ENCODE measurements around the gene ZBTB17. TPM values are rescaled to one million over a fixed set of nuclear protein-coding genes. Genes with fewer than 3 reads are reported as not detected.

Gene ZBTB17
- total and polyA plus RNA-seq, 2 of the 4 experiments (the other 2 are of a cell fraction) = 26.3 to 58.2 TPM

DNA sequence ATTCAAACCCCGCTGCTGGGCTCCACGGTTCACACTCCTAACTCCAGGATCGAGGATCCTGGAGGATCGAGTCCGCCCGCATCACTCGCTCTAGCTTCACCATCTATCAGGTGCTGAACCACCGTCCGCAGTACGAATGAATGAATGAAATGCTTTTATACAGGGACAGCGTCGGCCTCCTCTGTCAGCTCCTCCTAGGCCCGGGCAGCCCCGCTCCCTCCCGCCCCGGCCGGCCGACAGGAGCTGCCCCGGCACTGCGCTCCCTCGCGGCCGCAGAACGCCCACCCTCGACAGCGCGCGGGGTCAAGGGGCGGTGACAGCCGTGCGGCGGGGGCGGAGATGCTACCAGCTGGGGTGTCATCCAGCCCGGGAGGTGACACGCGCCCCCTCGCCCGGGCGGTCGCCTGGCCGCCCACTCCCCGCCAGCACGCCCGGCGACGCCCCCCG, 520 bp downstream of the ZBTB17 start:
- BruUV-seq (replicated peaks) = no TSS peak
- peaks cover 7% of the 10 kb centered on the region for H3K9me1 ChIP-seq (ENCODE audit: insufficient read depth, low read length)
- in situ Hi-C loops (cut with MboI; ENCODE audit: low sequenced_read_pairs) (no loop called here), dilution Hi-C loops (cut with HindIII; ENCODE audit: low sequenced_read_pairs, unreplicated experiment) (no loop called here), intact Hi-C loops (cut with micrococcal nuclease) (no loop called here)
- H2BK20ac ChIP-seq (ENCODE audit: low read depth, low read length) = no peak overlapping the region
- H3K14ac ChIP-seq (replicated peaks; ENCODE audit: low read depth, low read length) = peak overlapping the region; percentile 64
- peaks cover 17% of the 10 kb centered on the region for H4K20me1 ChIP-seq (ENCODE audit: insufficient read depth, low read length)
- DNase-seq = peak; percentile 58
- H2BK15ac ChIP-seq (ENCODE audit: low read depth, low read length) = peak overlapping the region; percentile 2; the same call in 1 of the 3 replicates
- no peaks in the 10 kb centered on the region for H3K27me3 ChIP-seq (ENCODE audit: control insufficient read depth, insufficient read depth, low read length)
- peak overlapping the region; percentile 87; the same call in 1 of the 2 replicates for H3K23ac ChIP-seq (ENCODE audit: low read depth, low read length)
- H4K8ac ChIP-seq (ENCODE audit: low read depth in 2 of 2, low read length in 2 of 2) = peak overlapping the region; percentile 38 to 75; a peak in 2 of 4 replicates
- H3K9me3 ChIP-seq (ENCODE audit: control insufficient read depth, insufficient read depth, low read length) = no peaks in the 10 kb centered on the region; the same call in 1 of the 2 replicates
- no peak overlapping the region for H4K5ac ChIP-seq (ENCODE audit: low read depth, low read length)
- CTCF ChIA-PET = interaction anchor here (1.0 to 1.7 kb wide), 4 partner anchors 17 to 164 kb away, joined by 3 to 5 read pairs (median 4); partner anchors contain the start of gene SPEN
- WGBS, 2 experiments (ENCODE audit: extremely low coverage in 2 of 2, insufficient read length in 1 of 2) = 1% methylated on average over 27 of the region's 47 CpGs; no CpG with 5 or more reads in 1 of the 2 experiments
- H2BK120ac ChIP-seq (ENCODE audit: low read depth, low read length) = no peak overlapping the region
- peak; percentile 93 for ATAC-seq (ENCODE audit: low read depth)
- peak overlapping the region; percentile 40 for H4K91ac ChIP-seq (ENCODE audit: insufficient read depth, low read depth, low read length)
- H3K4me1 ChIP-seq (ENCODE audit: control insufficient read depth, insufficient read depth, low read length) = peaks cover 4% of the 10 kb centered on the region; the same call in 1 of the 2 replicates
- H2BK5ac ChIP-seq (ENCODE audit: low read depth, low read length, poor library complexity, severe bottlenecking) = peak overlapping the region; percentile 68
- peak overlapping the region; percentile 61 for H2AK5ac ChIP-seq (ENCODE audit: low read depth, low read length)
- H3K27ac ChIP-seq (ENCODE audit: insufficient read depth, low read length) = peak overlapping the region; percentile 66
- peak overlapping the region; percentile 73 for H3K4ac ChIP-seq (ENCODE audit: low read depth, low read length)
- H3K18ac ChIP-seq (ENCODE audit: low read depth, low read length) = no peak overlapping the region
- peak overlapping the region; percentile 1 for H2AK9ac ChIP-seq (replicated peaks; ENCODE audit: low read depth, low read length, poor library complexity)
- H3K9ac ChIP-seq (ENCODE audit: low read depth, low read length) = peak overlapping the region; percentile 93
- peak overlapping the region; percentile 51 for H2AFZ ChIP-seq (replicated peaks; ENCODE audit: low read length, poor library complexity)
- peaks cover 16 to 40% of the 10 kb centered on the region in 2 experiments; a peak in 3 of 4 replicates for H3K79me1 ChIP-seq (ENCODE audit: low read depth in 1 of 2, low read length in 2 of 2)
- H3K4me3 ChIP-seq (ENCODE audit: insufficient read depth, low read depth, low read length) = peak overlapping the region; percentile 62
- H3K56ac ChIP-seq (ENCODE audit: extremely low read depth, insufficient read depth, low read length) = peak overlapping the region; percentile 83
- H3K4me2 ChIP-seq (ENCODE audit: low read depth, low read length) = peak overlapping the region; percentile 74
- TF ChIP-seq, protein P1, sequence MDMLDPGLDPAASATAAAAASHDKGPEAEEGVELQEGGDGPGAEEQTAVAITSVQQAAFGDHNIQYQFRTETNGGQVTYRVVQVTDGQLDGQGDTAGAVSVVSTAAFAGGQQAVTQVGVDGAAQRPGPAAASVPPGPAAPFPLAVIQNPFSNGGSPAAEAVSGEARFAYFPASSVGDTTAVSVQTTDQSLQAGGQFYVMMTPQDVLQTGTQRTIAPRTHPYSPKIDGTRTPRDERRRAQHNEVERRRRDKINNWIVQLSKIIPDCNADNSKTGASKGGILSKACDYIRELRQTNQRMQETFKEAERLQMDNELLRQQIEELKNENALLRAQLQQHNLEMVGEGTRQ (IDR thresholded peaks at IDR 0.05; ENCODE audit: low read depth, low read length) = no peak
- TF ChIP-seq FOS (IDR thresholded peaks at IDR 0.05; ENCODE audit: low read depth, low read length) (no peak), BHLHE40 (IDR thresholded peaks at IDR 0.05; ENCODE audit: low read depth, low read length) (no peak), RFX5 (IDR thresholded peaks at IDR 0.05; ENCODE audit: low read depth, low read length) (no peak), CHD1 (IDR thresholded peaks at IDR 0.05; ENCODE audit: low read depth, low read length) (no peak), MAFK (IDR thresholded peaks at IDR 0.05; ENCODE audit: low read depth, low read length) (no peak), POLR2A (IDR thresholded peaks at IDR 0.05; ENCODE audit: low read depth, low read length) (no peak), MXI1 (IDR thresholded peaks at IDR 0.05; ENCODE audit: borderline replicate concordance, low read depth, low read length) (no peak; the same call in 1 of the 2 replicates), RCOR1 (IDR thresholded peaks at IDR 0.05; ENCODE audit: insufficient replicate concordance, low read length) (no peak), RAD21 (IDR thresholded peaks at IDR 0.05; ENCODE audit: low read length) (peak; percentile 37; the same call in 1 of the 2 replicates), SMC3 (IDR thresholded peaks at IDR 0.05; ENCODE audit: low read depth, low read length) (peak; percentile 11; the same call in 1 of the 2 replicates), MAZ (IDR thresholded peaks at IDR 0.05; ENCODE audit: borderline replicate concordance, low read depth, low read length) (peak; percentile 9; the same call in 1 of the 2 replicates)
- TF ChIP-seq, protein P2, sequence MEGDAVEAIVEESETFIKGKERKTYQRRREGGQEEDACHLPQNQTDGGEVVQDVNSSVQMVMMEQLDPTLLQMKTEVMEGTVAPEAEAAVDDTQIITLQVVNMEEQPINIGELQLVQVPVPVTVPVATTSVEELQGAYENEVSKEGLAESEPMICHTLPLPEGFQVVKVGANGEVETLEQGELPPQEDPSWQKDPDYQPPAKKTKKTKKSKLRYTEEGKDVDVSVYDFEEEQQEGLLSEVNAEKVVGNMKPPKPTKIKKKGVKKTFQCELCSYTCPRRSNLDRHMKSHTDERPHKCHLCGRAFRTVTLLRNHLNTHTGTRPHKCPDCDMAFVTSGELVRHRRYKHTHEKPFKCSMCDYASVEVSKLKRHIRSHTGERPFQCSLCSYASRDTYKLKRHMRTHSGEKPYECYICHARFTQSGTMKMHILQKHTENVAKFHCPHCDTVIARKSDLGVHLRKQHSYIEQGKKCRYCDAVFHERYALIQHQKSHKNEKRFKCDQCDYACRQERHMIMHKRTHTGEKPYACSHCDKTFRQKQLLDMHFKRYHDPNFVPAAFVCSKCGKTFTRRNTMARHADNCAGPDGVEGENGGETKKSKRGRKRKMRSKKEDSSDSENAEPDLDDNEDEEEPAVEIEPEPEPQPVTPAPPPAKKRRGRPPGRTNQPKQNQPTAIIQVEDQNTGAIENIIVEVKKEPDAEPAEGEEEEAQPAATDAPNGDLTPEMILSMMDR (conservative IDR thresholded peaks at IDR 0.05; ENCODE audit: low read depth, low read length) = peak; percentile 38
- TF ChIP-seq, protein P3, sequence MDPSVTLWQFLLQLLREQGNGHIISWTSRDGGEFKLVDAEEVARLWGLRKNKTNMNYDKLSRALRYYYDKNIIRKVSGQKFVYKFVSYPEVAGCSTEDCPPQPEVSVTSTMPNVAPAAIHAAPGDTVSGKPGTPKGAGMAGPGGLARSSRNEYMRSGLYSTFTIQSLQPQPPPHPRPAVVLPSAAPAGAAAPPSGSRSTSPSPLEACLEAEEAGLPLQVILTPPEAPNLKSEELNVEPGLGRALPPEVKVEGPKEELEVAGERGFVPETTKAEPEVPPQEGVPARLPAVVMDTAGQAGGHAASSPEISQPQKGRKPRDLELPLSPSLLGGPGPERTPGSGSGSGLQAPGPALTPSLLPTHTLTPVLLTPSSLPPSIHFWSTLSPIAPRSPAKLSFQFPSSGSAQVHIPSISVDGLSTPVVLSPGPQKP (IDR thresholded peaks at IDR 0.05; ENCODE audit: borderline replicate concordance, low read depth, low read length) = no peak
- H3K36me3 ChIP-seq (ENCODE audit: control insufficient read depth, insufficient read depth, low read length) = peaks cover 15% of the 10 kb centered on the region
- POLR2A ChIA-PET (ENCODE audit: unreplicated experiment) = interaction anchor here (0.6 kb wide), 1 partner anchor 126 kb away, joined by 3 read pairs; no protein-coding TSS in a partner anchor
